A549 (cell line): ENCODE results near the gene GLOD4.

Source experiments
- EP300 ChIP-seq, 2 experiments: fragments of >200 bp; sonication (Bioruptor Twin); formaldehyde crosslinking; IDR thresholded peaks; 2 replicates in 1 of 2; 3 replicates in 1 of 2; pipeline ENCODE4 v1.6.1; 2016 to 2017
- JUN ChIP-seq, 2 experiments: fragments of >200 bp; sonication (Bioruptor Twin); formaldehyde crosslinking; IDR thresholded peaks; 2 replicates in 1 of 2; 3 replicates in 1 of 2; pipeline ENCODE4 v1.6.1; 2016 to 2017
- MYC ChIP-seq: IDR thresholded peaks from 2 replicates; pipeline ENCODE4 v1.6.1; 2012; ENCODE audit warnings: mild to moderate bottlenecking, inconsistent platforms, low read length, improper control_type of control experiment, borderline replicate concordance
- REST ChIP-seq: fragments of 200-600 bp; sonication (generic); IDR thresholded peaks from 2 replicates; pipeline ENCODE4 v1.6.1; 2016; ENCODE audit warnings: antibody characterized with exemption, mild to moderate bottlenecking, moderate library complexity
- RNF2 ChIP-seq: fragments of 200-600 bp; sonication (generic); IDR thresholded peaks from 2 replicates; pipeline ENCODE4 v1.6.1; 2016; ENCODE audit warnings: low read depth, mild to moderate bottlenecking, antibody characterized with exemption, moderate library complexity, borderline replicate concordance
- SMC3 ChIP-seq: fragments of >200 bp; sonication (Bioruptor Twin); formaldehyde crosslinking; IDR thresholded peaks from 3 replicates; pipeline ENCODE4 v1.6.1; 2018; ENCODE audit warnings: inconsistent platforms
- USF2 ChIP-seq: fragments of 450-650 bp; IDR thresholded peaks from 2 replicates; pipeline ENCODE4 v1.6.1; 2014; ENCODE audit warnings: antibody characterized with exemption
- TF ChIP-seq, protein P1 (sequence below): fragments of >200 bp; sonication (Bioruptor Twin); formaldehyde crosslinking; IDR thresholded peaks from 3 replicates; pipeline ENCODE4 v1.5.1; 2016
- TF ChIP-seq, protein P2 (sequence below): IDR thresholded peaks from 2 replicates; pipeline ENCODE4 v1.6.1; 2012; ENCODE audit warnings: low read depth, borderline replicate concordance

GRCh38 chr17:806346-806745, 24.3 kb upstream of the GLOD4 start:
- TF ChIP-seq, protein P1, sequence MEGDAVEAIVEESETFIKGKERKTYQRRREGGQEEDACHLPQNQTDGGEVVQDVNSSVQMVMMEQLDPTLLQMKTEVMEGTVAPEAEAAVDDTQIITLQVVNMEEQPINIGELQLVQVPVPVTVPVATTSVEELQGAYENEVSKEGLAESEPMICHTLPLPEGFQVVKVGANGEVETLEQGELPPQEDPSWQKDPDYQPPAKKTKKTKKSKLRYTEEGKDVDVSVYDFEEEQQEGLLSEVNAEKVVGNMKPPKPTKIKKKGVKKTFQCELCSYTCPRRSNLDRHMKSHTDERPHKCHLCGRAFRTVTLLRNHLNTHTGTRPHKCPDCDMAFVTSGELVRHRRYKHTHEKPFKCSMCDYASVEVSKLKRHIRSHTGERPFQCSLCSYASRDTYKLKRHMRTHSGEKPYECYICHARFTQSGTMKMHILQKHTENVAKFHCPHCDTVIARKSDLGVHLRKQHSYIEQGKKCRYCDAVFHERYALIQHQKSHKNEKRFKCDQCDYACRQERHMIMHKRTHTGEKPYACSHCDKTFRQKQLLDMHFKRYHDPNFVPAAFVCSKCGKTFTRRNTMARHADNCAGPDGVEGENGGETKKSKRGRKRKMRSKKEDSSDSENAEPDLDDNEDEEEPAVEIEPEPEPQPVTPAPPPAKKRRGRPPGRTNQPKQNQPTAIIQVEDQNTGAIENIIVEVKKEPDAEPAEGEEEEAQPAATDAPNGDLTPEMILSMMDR, result no peak
- TF ChIP-seq SMC3 (no peak), RNF2 (no peak), REST (no peak), JUN (IDR thresholded peaks at IDR 0.05) (no peak), EP300 (IDR thresholded peaks at IDR 0.05) (no peak), USF2 (no peak), MYC (no peak)
- TF ChIP-seq, protein P2, sequence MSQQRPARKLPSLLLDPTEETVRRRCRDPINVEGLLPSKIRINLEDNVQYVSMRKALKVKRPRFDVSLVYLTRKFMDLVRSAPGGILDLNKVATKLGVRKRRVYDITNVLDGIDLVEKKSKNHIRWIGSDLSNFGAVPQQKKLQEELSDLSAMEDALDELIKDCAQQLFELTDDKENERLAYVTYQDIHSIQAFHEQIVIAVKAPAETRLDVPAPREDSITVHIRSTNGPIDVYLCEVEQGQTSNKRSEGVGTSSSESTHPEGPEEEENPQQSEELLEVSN, result no peak
